Mammary epithelial cell (primary cell): ENCODE results near the gene SMIM3.

ENCODE experiments used
- CTCF ChIP-seq, 2 donors: IDR thresholded peaks in 1 of 2; conservative IDR thresholded peaks in 1 of 2; 2 replicates each; pipeline ENCODE4 v1.5.1; 2011 to 2012; ENCODE audit warnings: inconsistent platforms in 2 of 2, low read length in 2 of 2, mild to moderate bottlenecking in 2 of 2, control low read depth in 1 of 2, low read depth in 1 of 2; ENCODE audit not compliant: insufficient read depth in 1 of 2; ENCODE audit errors: extremely low read depth in 1 of 2
- EZH2 ChIP-seq: IDR thresholded peaks from 2 replicates; pipeline ENCODE4 v1.6.1; 2012; ENCODE audit warnings: low read length, inconsistent platforms, borderline replicate concordance

GRCh38 chr5:150816946-150817345 lies 38.4 kb downstream of the SMIM3 start:
- TF ChIP-seq CTCF (conservative IDR thresholded peaks at IDR 0.05 in 1 of 2, IDR thresholded peaks at IDR 0.05 in 1 of 2; ENCODE audit: extremely low read depth in 1 of 2, insufficient read depth in 1 of 2, low read depth in 1 of 2, low read length in 2 of 2) (no peak), EZH2 (no peak)
